H54 (cell line): ENCODE data around the gene INTS6.

Source experiments
- DNase-seq: peaks from one replicate; pipeline ENCODE4 v3.0.0; 2011; ENCODE audit warnings: low spot score, mixed read lengths; ENCODE audit not compliant: insufficient read length
- FAIRE-seq: peaks from 3 replicates; lab custom pipeline; 2011; peaks lifted over from hg19 to GRCh38; lab: Jason Lieb, UNC
- POLR2A ChIP-seq: IDR thresholded peaks from 2 replicates; pipeline ENCODE4 v1.6.1; 2011; ENCODE audit warnings: low read depth, mild to moderate bottlenecking, low read length

The INTS6 gene

DNA sequence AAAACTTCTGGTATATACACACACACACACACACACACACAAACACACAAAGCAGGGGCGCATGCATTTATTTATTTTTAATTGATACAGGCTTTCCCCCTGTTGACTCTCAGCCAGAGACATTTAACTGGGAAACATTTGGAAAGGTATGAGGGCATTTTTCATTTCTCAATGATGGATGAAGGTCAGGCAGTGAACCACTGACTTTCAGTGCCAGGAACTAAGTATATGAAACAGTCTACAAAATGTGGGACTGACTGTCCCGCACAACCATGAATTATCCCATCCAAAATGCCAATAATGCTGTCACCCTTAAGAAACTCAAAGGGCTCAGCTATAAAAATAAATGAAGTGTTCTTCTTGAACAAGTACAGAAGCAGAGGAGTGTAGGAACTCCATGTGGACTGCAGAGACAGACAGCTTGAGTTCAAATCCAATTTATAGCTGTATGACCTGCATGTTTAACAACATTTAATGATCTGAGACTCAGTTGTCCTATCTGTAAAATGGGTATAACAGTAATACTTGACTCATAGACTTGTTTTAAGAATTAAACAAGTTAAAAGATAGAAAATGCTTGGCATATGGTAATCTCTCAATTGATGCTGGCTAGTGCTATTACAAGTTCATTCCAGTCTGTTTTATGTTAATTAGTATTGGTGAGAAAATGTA, 25.0 kb upstream of the INTS6 start:
- TF ChIP-seq POLR2A: no peak
- DNase-seq: no peak
- FAIRE-seq: no peak

- no peak for TF ChIP-seq POLR2A
- DNase-seq (no peak), FAIRE-seq (no peak)
These were observed 24.3 kb upstream of the INTS6 start for GRCh38 chr13:51477149-51477548.

GRCh38 chr13:51475727-51476501, 23.1 kb upstream of the INTS6 start:
- FAIRE-seq (no peak), DNase-seq (no peak)
- no peak for TF ChIP-seq POLR2A

- no peak for TF ChIP-seq POLR2A
- FAIRE-seq (no peak), DNase-seq (no peak)
These were observed 17.0 kb upstream of the INTS6 start for GRCh38 chr13:51469790-51470189.

- no peak for FAIRE-seq
- no peak for TF ChIP-seq POLR2A
- DNase-seq: no peak
These were observed 14.9 kb upstream of the INTS6 start for GRCh38 chr13:51467730-51468129.

GRCh38 chr13:51465124-51465523, 12.3 kb upstream of the INTS6 start:
- no peak for FAIRE-seq
- DNase-seq: no peak
- TF ChIP-seq POLR2A: no peak

GRCh38 chr13:51457086-51457815, 4.4 kb upstream of the INTS6 start:
- FAIRE-seq (no peak), DNase-seq (no peak)
- TF ChIP-seq POLR2A: no peak

DNA sequence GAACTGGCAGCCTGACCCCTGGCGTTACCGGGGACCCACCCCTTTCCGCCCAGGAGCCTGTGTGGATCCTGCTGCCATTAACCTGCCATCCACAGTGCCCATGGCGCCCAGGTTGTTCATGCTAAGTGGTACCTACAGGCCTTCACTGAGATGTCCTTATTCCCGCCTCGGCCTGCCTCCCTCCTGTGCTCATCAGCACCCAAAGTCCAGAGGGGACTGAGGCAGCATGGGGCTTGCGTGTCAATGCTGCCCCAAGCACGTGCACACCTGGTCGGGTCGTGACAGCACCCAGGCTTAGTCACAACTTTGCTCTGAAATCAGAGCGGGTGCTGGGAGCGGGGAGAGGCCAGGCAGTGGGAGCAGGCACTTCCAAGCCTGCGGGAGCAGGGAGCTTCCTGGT, 3.7 kb upstream of the INTS6 start:
- DNase-seq (no peak), FAIRE-seq (no peak)
- no peak for TF ChIP-seq POLR2A

- FAIRE-seq (no peak), DNase-seq (no peak)
- TF ChIP-seq POLR2A: no peak
These were observed 2.7 kb upstream of the INTS6 start for GRCh38 chr13:51455532-51455931.

DNA sequence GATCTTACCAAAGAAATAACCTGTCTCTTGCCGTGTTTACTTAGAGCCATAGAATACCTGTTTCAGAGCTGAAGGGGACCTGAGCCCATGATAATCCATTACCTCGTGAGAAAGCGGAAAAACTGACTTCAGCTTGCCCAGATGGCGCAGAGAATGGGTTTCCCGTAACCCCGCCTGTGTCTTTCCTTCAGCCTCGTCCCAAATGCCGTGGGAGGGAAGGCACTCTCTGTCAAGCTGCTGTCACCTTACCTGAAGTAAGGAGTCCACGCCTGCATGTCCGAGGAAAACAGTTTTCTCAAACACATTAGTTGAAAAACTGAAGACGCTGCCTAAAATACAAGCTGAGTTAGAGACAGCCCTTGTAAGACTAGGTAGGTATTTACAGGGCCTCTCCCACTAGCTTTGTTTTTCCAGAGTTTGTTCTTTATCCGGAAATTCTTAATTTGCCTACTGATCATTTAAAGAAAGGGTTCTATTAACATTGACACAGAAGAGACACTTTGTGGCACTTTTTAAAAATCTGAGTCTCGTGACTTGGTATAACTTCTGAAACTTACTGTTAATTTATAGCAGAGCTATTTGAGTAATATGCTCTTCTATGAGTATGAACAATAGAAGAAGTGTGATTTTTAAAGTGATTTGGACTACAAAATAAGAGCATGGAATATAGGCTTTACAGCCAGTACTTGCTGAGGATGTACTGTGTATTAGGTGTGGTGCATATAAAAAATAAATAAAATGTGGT, 1.3 kb upstream of the INTS6 start:
- no peak for FAIRE-seq
- no peak for TF ChIP-seq POLR2A
- DNase-seq: no peak

DNA sequence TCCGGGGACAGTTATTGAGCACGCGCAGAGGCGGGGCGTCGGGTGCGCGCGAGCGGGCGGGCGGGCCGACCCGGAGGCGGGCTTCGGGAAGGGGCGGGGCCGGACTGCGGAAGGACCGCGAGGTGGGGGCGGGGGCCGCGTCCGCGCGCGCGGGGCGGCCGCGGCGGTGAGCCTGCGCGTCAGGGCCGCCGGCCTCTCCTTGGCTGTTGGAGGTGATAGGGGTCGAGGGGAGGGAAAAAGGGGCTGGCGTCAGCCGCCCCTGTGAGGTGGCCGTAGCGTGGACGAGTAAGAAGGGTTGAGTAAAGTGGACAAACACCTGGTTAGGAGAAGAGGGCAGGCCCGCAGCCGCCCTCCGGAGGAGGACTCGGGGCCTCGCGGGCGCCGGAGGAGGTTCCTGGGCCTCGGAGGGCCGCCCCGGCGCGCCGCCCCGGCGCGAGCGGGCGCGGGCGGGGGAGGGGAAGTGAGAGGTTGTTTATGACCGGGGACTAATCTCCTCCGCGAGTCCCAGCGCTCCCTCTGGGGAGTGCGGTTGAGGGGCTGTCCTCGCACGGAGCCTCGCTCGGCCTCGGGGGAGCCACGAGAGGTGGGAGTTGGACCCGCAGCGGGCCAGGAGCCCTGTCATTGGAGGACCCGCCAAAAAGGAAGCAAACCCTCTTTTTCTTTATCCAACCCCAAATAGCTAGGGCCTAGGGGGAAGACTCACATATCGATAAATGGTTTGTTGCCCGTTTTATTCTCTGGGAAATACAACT, 547 bp upstream of the INTS6 start:
- TF ChIP-seq POLR2A: peak; percentile 70
- no peak for FAIRE-seq
- peak; percentile 40 for DNase-seq

GRCh38 chr13:51451467-51452360, 1.1 kb downstream of the INTS6 start:
- TF ChIP-seq POLR2A: no peak; the same call in 1 of the 2 replicates
- DNase-seq: no peak
- no peak for FAIRE-seq

- FAIRE-seq: no peak
- DNase-seq: no peak
These were observed 1.7 kb downstream of the INTS6 start for GRCh38 chr13:51451134-51451466.

More at GRCh38 chr13:51451134-51451466, 1.7 kb downstream of the INTS6 start:
- no peak for TF ChIP-seq POLR2A
